BE2C (cell line): ENCODE measurements around the gene NOL4L.
"Not testable (repeated sequence)": the region's sequence is repeated elsewhere in the genome, so short reads cannot be mapped to it uniquely, and the experiment has no call there.

Experiments
- DNase-seq: peaks from one replicate; pipeline ENCODE4 v3.0.0-alpha.2; 2020
- H3K27me3 ChIP-seq: fragments of 250-450 bp; sonication (Bioruptor Pico); 2 replicates; pipeline ENCODE4 v1.5.1; 2020; ENCODE audit warnings: mild to moderate bottlenecking
- H3K36me3 ChIP-seq: fragments of 250-450 bp; sonication (Bioruptor Pico); 2 replicates; pipeline ENCODE4 v1.5.1; 2020; ENCODE audit warnings: mild to moderate bottlenecking
- H3K4me1 ChIP-seq: fragments of 250-450 bp; sonication (Bioruptor Pico); 2 replicates; pipeline ENCODE4 v1.5.1; 2020
- H3K4me3 ChIP-seq: 2 replicates; pipeline ENCODE4 v1.5.1; 2011; ENCODE audit warnings: low read depth, low read length
- H3K9me3 ChIP-seq: fragments of 250-450 bp; sonication (Bioruptor Pico); 2 replicates; pipeline ENCODE4 v1.5.1; 2020
- TF ChIP-seq, protein P1 (sequence below): IDR thresholded peaks from 2 replicates; pipeline ENCODE4 v1.5.1; 2012; ENCODE audit warnings: mild to moderate bottlenecking, low read depth, low read length

Gene NOL4L

DNA sequence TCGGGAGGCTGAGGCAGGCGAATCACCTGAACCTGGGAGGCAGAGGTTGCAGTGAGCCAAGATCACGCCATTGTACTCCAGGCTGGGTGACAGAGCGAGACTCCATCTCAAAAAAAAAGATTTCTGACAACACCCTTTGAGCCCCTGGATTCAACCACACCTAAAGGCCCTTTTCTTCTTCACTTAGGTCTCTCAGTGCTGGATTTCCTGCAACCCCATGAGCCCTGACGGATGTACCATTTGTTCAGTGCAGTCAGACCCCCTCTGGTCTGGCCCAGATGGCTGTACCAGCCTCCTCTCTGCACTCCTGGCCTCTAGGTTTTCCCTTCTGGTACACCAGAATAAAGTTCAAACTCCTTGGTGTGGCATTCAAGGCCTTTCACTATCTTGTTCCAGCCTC lies 9.1 kb upstream of the NOL4L start:
- TF ChIP-seq, protein P1, sequence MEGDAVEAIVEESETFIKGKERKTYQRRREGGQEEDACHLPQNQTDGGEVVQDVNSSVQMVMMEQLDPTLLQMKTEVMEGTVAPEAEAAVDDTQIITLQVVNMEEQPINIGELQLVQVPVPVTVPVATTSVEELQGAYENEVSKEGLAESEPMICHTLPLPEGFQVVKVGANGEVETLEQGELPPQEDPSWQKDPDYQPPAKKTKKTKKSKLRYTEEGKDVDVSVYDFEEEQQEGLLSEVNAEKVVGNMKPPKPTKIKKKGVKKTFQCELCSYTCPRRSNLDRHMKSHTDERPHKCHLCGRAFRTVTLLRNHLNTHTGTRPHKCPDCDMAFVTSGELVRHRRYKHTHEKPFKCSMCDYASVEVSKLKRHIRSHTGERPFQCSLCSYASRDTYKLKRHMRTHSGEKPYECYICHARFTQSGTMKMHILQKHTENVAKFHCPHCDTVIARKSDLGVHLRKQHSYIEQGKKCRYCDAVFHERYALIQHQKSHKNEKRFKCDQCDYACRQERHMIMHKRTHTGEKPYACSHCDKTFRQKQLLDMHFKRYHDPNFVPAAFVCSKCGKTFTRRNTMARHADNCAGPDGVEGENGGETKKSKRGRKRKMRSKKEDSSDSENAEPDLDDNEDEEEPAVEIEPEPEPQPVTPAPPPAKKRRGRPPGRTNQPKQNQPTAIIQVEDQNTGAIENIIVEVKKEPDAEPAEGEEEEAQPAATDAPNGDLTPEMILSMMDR, result no peak
- H3K36me3 ChIP-seq, result no peaks in the 10 kb centered on the region

GRCh38 chr20:32592616-32593015 lies 7.5 kb upstream of the NOL4L start:
- not testable (repeated sequence) for H3K4me3 ChIP-seq, H3K27me3 ChIP-seq

More for the DNA sequence above, 9.1 kb upstream of the NOL4L start:
- H3K4me1 ChIP-seq, result no peaks in the 10 kb centered on the region
- no peak overlapping the region for H3K4me3 ChIP-seq
- no peaks in the 10 kb centered on the region for H3K27me3 ChIP-seq
- H3K9me3 ChIP-seq, result no peaks in the 10 kb centered on the region
- no peak for DNase-seq

DNA sequence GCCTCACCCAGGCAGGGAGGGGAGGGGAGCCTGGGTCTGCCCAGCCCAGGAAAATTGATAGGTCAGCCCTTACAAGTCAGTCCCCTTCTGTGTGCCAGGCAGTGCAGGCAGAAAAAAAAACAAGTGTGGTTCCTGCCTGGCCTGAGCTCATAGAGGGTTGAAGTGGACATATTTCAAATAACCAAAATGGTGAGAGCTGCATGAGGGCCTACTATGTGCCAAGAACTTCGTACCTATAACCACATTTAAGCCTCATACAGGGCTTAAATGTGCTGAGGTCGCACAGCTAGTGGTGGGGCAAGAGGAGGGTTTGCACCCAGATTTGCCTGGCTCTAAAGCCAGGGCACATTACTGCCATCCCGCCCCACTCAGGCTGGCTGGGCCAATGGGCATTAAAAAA lies 6.9 kb upstream of the NOL4L start:
- H3K4me1 ChIP-seq, result no peaks in the 10 kb centered on the region
- no peaks in the 10 kb centered on the region for H3K9me3 ChIP-seq
- no peak for DNase-seq
- no peaks in the 10 kb centered on the region for H3K36me3 ChIP-seq
- no peaks in the 10 kb centered on the region for H3K27me3 ChIP-seq
- TF ChIP-seq, protein P1, result no peak
- H3K4me3 ChIP-seq, result no peak overlapping the region

More at GRCh38 chr20:32592616-32593015, 7.5 kb upstream of the NOL4L start:
- H3K36me3 ChIP-seq, H3K9me3 ChIP-seq, DNase-seq, H3K4me1 ChIP-seq: not testable (repeated sequence)

DNA sequence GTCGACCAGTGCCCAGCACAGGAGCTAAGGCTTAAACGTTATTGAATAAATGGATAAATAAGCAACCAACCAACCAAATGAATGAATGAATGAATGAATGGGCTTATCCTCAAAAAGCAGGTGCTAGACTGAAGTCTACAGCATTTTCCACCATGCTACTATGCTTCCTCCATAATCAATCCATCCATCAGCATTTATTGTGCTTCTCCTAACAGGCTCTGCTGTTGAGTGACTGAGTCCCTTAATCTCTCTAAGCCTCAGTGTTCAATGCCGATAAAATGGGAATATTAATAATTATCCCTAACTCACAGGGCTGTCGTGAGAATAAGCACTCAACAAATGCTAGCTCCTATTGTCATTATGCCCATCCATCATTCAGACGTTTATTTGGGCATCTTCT lies 4.6 kb upstream of the NOL4L start:
- Histone ChIP-seq H3K9me3 (no peaks in the 10 kb centered on the region), H3K36me3 (no peaks in the 10 kb centered on the region), H3K27me3 (peaks cover 7% of the 10 kb centered on the region), H3K4me3 (no peak overlapping the region), H3K4me1 (no peaks in the 10 kb centered on the region)
- TF ChIP-seq, protein P1, result no peak
- DNase-seq, result no peak

DNA sequence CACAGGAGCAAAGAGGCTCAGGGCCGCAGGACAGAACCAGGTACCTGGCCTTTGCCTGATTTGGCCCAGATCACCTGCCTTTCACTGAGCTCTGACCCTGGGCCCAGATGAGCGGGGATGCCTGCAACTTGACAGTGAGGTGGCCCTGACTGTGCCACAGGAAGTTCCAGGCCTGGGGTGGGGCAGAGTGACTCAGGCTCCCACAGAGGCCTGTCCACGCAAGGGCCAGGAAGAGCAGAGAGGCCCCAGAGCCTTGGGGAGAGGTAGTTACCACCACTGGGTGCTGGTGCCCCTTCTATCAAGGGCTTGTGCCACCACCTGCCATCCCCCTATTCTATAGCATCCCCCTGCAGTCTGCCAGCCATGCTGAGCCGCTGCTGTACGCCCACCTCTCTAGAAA lies 4.1 kb upstream of the NOL4L start:
- no peaks in the 10 kb centered on the region for H3K36me3 ChIP-seq
- H3K27me3 ChIP-seq, result peaks cover 10% of the 10 kb centered on the region
- DNase-seq, result no peak
- no peak overlapping the region for H3K4me3 ChIP-seq
- TF ChIP-seq, protein P1, result no peak
- H3K4me1 ChIP-seq, result no peaks in the 10 kb centered on the region
- H3K9me3 ChIP-seq, result no peaks in the 10 kb centered on the region

- H3K4me3 ChIP-seq, result no peak overlapping the region
- H3K27me3 ChIP-seq, result peaks cover 10% of the 10 kb centered on the region
- no peaks in the 10 kb centered on the region for H3K36me3 ChIP-seq
- no peaks in the 10 kb centered on the region for H3K4me1 ChIP-seq
- H3K9me3 ChIP-seq, result no peaks in the 10 kb centered on the region
- no peak for DNase-seq
- TF ChIP-seq, protein P1, result no peak
These were observed 2.9 kb upstream of the NOL4L start for GRCh38 chr20:32588040-32588439.

DNA sequence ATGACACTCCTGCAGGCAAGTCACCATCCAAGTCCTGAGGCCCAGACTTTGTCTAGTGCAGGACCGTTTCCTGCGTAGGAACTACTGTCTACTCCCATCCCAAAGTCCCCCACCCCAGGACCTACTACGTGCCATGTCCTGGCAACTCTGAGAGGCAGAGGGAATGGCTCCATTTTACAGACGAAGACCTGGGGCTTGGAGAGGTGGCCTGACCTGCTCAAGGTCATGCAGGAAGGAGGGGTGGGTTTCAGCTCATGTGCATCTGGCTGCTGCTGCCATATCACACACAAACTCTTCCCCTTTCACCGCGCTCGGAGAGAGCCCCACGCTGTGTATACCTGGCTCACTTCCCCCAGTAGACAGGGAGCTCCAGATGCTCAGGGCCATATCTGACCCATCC lies 1.2 kb upstream of the NOL4L start:
- Histone ChIP-seq H3K27me3 (peaks cover 10% of the 10 kb centered on the region), H3K36me3 (no peaks in the 10 kb centered on the region), H3K4me1 (peaks cover 15% of the 10 kb centered on the region), H3K9me3 (no peaks in the 10 kb centered on the region), H3K4me3 (no peak overlapping the region)
- TF ChIP-seq, protein P1, result no peak
- no peak for DNase-seq
